ENCODE measurements around the gene ROBO1.

Gene ROBO1

GRCh38 chr3:79016587-79017376, 751.0 kb downstream of the ROBO1 start:
- no peak for DNase-seq (ENCODE audit: low read depth in 2 of 2)

GRCh38 chr3:79015854-79016253, 751.9 kb downstream of the ROBO1 start:
- no peak for DNase-seq (ENCODE audit: low read depth in 2 of 2)

GRCh38 chr3:79012946-79013362, 754.8 kb downstream of the ROBO1 start:
- no peak for DNase-seq (ENCODE audit: low read depth in 2 of 2)

GRCh38 chr3:79012530-79012913, 755.3 kb downstream of the ROBO1 start:
- DNase-seq (ENCODE audit: low read depth in 2 of 2), result no peak

- no peak for DNase-seq (ENCODE audit: low read depth in 2 of 2)
These were observed 755.8 kb downstream of the ROBO1 start for GRCh38 chr3:79011821-79012529.

- DNase-seq (ENCODE audit: low read depth in 2 of 2), result no peak
These were observed 757.9 kb downstream of the ROBO1 start for GRCh38 chr3:79009861-79010260.

GRCh38 chr3:79006077-79006476, 761.7 kb downstream of the ROBO1 start:
- no peak for DNase-seq (ENCODE audit: low read depth in 2 of 2)

- no peak for DNase-seq (ENCODE audit: low read depth in 2 of 2)
These were observed 762.7 kb downstream of the ROBO1 start for GRCh38 chr3:79005084-79005483.

- DNase-seq (ENCODE audit: low read depth in 2 of 2), result no peak
These were observed 763.8 kb downstream of the ROBO1 start for GRCh38 chr3:79003994-79004393.

- DNase-seq (ENCODE audit: low read depth in 2 of 2), result no peak
These were observed 765.1 kb downstream of the ROBO1 start for GRCh38 chr3:79002465-79003372.

GRCh38 chr3:79001255-79001654, 766.5 kb downstream of the ROBO1 start:
- DNase-seq (ENCODE audit: low read depth in 2 of 2), result no peak

- no peak for DNase-seq (ENCODE audit: low read depth in 2 of 2)
These were observed 768.7 kb downstream of the ROBO1 start for GRCh38 chr3:78999139-78999538.

GRCh38 chr3:78995087-78995486, 772.7 kb downstream of the ROBO1 start:
- DNase-seq (ENCODE audit: low read depth in 2 of 2), result no peak

GRCh38 chr3:78994174-78995027, 773.4 kb downstream of the ROBO1 start:
- no peak for DNase-seq (ENCODE audit: low read depth in 2 of 2)

GRCh38 chr3:78993375-78993774, 774.4 kb downstream of the ROBO1 start:
- DNase-seq (ENCODE audit: low read depth in 2 of 2), result no peak

- DNase-seq (ENCODE audit: low read depth in 2 of 2), result no peak
These were observed 775.0 kb downstream of the ROBO1 start for GRCh38 chr3:78992830-78993229.

GRCh38 chr3:78992400-78992799, 775.4 kb downstream of the ROBO1 start:
- no peak for DNase-seq (ENCODE audit: low read depth in 2 of 2)

- DNase-seq (ENCODE audit: low read depth in 2 of 2), result no peak
These were observed 776.1 kb downstream of the ROBO1 start for GRCh38 chr3:78991656-78992055.

- DNase-seq (ENCODE audit: low read depth in 2 of 2), result no peak
These were observed 777.6 kb downstream of the ROBO1 start for GRCh38 chr3:78990156-78990555.

GRCh38 chr3:78988324-78988723, 779.5 kb downstream of the ROBO1 start:
- DNase-seq (ENCODE audit: low read depth in 2 of 2), result no peak

- no peak for DNase-seq (ENCODE audit: low read depth in 2 of 2)
These were observed 781.2 kb downstream of the ROBO1 start for GRCh38 chr3:78986416-78987101.
